Activated CD4-positive, alpha-beta T cell treated with anti-CD3 and anti-CD28 coated beads, Interleukin-2, Interleukin-6, amounts not matched to agents 100 ng/mL and 50 ng/mL, durations not matched to agents 16 hours and 8 hours (primary cell): Measurements from ENCODE around the gene PTRH1.

Source experiments
- DNase-seq: peaks from one replicate; pipeline ENCODE4 v3.0.0-alpha.2; 2020

The PTRH1 gene

DNA sequence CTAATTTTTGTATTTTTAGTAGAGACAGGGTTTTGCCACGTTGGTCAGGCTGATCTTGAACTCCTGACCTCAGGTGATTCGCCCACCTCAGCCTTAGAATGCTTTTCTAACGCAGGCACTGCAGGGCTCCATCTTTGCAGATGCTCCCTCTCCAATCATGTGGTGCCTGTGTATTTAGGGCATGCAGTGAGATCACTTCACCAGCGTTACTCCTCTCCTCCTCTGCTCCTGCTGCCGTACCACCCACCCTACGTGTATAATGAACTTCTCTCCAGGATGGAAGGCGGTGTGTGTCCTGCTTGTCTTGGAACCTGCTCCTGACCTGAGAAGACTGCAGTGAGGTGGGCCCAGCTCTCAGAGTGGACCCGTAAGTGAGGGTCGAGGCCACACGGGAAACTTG, 22.3 kb downstream of the PTRH1 start:
- DNase-seq = no peak

GRCh38 chr9:127692071-127692470, 23.4 kb downstream of the PTRH1 start:
- DNase-seq = no peak

GRCh38 chr9:127690735-127691134, 24.7 kb downstream of the PTRH1 start:
- no peak for DNase-seq

DNA sequence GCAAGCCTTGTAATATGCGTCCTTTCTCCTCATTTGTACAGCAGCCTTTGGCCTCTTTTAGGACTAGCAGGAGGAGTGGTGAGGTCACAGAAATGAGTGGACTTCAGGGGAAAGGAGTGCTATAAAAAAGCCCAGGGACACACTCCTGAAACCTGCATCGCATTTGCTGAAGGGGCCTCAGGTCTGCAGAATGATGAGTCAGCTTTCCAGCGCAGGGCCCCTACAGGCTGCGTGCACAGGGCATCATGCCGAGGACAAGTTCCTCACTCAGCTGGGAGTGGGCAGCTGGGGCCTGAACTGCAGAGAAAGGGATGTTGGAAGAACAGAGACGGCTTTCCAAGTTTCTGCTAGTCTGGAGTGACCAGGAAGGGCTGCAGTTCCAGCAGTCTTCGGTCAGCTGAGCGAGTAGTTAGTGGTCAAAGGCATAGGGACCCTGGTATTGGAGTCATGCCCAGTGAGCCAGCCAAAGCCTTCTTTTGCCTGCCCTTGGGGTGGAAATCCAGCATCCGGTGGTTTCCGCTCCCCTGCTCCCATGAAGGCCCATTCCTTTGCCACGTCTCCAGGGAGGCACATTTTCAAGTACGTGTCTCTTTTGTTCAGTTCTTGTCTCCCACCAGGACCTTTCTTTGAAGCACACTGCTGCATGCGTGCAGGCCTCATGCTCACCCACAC, 26.0 kb downstream of the PTRH1 start:
- DNase-seq = no peak

DNA sequence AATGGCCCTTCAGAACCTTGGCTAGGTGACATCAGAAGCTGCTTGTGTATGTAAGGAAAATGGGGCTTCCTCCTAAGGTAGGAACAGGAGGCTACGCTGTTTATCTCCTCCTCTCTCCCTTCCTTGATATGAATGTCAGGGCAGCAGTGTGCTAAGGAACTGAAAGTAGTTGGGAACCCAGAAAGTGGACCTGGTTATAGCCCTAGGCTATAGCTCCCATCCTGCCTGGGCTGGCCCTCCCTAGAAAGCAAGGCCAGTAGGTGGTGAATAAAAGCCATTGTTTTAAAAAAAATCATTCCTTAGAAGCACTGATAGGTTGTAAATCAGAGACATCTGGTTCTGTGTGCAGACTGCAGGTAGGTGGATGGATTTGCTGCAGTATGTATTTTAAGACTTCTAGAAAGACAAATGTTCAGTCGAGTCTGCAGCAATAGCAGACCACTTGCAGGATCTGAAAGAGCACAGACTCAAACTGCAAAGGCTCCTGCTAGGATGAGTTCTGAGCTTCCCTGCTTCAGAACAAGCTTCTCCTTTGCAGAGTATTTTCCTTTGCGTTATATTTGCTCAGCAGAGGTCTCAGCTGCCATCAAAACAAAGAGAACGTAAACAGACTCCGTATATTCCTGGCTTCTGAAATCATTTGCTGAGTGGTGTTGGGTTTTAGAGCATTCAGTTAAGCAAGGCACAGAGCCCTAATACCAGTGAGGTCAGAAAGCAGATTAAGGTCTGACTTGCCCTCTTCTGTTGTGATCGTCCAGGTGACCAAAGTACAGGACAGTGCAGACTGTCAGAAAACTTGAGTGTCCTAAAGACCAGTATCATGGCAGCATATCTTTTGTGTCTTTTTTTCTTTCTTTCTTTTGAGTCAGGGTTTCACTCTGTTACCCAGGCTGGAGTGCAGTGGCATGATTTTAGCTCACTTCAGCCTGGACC, 28.7 kb downstream of the PTRH1 start:
- DNase-seq = no peak

GRCh38 chr9:127684576-127684975, 30.9 kb downstream of the PTRH1 start:
- no peak for DNase-seq

GRCh38 chr9:127683723-127684122, 31.7 kb downstream of the PTRH1 start:
- no peak for DNase-seq

DNA sequence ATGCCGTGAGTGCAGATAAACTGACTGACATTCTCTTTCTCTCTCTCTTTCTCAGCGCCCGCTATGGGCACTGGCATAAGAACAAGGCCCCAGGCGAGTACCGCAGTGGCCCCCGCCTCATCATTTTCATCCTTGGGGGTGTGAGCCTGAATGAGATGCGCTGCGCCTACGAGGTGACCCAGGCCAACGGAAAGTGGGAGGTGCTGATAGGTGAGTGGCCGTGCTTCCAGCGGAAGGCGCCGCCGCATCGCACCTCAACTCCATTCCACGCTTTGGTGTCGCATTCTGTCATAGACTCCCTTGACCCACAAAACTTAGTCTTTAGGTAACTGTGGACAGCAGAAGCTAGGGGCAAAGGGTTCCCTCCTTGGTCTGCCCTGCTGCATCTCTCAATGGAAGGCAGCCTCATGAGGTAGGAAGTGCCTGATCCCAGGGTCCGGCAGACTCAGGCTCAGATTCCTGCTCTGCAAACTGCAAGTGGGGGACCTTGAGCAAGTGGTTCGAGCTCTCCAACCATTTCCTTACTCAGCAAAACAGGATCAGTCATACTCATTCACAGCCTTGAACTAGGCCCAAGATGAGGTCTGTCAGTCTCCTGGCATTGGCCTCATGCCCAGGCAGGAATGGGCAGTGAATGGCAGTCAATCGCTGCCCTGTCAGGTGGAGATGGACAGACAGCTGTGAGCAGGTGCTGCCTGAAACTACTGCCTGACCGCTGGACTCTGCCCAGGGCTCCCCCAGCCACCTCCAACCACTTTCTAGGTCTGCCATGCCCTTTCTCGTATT, 32.9 kb downstream of the PTRH1 start:
- DNase-seq = no peak

- no peak for DNase-seq
Observed at GRCh38 chr9:127680846-127681245, 34.6 kb downstream of the PTRH1 start.

GRCh38 chr9:127680226-127680625, 35.2 kb downstream of the PTRH1 start:
- no peak for DNase-seq

DNA sequence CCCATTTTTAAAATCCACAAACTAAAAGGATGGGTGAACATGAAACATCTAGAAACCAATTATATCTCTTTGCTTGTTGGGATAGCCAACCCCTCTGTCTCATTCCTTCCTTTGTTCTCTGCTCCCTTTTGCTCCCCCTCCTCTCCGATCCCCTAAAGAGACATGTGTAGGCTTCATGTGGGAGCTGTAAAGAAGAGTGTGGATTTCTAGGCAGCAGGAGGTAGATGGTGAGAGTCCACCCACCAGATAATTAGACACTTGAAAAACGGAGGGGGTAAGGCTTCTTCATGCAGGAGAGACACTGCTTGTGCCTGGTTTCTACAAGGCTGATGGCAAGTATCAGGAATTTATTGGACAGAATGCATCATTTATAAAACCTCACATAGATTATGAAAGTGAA, 36.0 kb downstream of the PTRH1 start:
- no peak for DNase-seq

GRCh38 chr9:127676638-127677037, 38.8 kb downstream of the PTRH1 start:
- DNase-seq = no peak

DNA sequence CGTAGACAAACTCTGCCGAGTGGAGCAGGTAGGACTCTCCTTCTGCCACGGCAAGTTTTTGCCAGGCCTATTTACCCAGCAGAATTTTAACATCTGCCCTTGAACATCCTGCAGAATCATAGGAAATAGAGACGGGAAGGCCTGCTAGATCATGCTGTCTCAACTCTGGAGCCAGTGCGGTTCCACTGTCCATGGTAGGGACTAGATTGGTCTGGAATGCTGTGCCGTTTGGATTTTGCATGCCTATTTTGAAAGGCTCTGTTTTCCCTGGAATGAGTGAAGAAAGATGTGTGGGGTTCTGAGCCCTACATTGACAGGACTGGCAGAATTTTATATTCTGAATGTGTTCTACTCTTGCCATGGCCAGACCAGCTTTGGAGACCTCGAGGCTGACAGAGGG, 42.2 kb downstream of the PTRH1 start:
- DNase-seq = no peak

- no peak for DNase-seq
Observed at GRCh38 chr9:127667906-127668305, 47.6 kb downstream of the PTRH1 start.

DNA sequence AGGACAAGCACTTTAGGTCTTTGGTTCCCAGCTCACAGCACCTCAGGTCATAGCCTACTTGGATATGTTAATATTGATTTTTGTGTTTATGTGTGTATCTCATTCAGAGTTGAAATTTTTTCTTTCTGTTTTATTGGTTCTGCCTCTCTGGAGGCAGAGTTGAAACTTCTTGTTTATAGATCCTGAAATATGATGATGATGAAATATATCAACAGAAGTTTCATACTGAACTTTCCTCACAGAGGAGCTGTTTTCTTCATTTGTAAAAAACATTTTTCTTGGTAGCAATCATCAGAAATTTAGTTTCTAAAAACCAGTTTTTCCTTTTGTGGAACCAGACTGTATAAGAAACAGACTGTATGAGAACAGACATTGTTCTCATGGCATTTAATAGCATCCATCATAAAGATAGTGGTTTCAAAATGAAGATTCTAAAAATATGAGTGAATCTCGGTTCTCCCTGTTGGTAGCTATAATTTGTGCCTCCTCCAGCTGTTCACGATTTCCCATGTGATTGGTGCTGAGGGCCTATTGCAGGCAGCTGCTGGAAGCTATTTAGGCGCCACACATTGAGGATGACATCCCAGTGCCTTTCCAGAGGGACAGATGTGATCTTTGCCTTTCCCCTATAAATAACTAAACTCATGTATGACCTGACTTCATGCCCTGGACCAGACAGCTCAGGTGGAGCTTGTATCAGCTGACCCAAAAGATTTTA, 48.2 kb downstream of the PTRH1 start:
- DNase-seq = no peak

DNA sequence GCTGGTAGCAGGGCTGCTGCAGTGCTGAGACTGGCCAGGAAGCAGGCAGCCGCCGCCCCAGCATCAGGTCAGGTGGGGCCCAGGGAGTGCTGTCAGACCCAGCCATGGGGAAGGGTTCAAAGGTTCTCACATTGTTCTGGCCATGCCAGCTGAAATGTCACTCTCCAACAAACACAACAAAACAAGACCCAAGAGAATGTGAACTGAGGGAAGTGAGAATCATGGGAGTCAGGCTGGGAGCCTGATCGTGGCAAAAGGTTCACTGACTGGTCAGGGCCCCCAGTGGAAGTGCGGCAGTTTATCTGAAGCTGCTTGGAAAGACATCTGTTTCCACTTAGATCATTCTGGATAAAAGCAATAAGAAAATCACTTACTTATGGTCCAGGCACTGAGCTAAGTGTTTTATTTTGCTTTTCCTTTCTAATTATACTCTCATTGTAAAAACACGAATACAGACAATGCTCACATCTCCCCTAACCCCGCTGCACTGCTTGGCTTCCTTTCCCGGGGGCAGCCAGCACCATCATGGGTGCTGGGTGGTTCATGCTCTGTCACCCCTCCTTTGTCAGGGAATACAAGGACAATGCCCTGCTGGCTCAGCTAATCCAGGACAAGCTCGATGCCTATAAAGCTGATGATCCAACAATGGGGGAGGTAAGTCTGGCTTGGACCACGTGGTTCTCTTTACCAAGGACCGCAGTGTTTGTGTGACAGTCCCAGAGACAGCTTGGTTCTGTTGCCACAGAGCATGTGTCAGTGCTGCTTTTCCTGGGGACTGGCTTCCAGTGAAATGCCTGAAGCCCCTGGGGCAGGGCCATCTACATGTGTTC, 50.6 kb downstream of the PTRH1 start:
- DNase-seq = no peak

GRCh38 chr9:127664324-127664677, 51.2 kb downstream of the PTRH1 start:
- no peak for DNase-seq
